ENCODE results near the gene TRIM31. TPM values are rescaled to one million over a fixed set of nuclear protein-coding genes. Genes with fewer than 3 reads are reported as not detected.

TRIM31 gene
- total and polyA plus RNA-seq, 2 of the 4 experiments (the other 2 are of a cell fraction) = not detected

DNA sequence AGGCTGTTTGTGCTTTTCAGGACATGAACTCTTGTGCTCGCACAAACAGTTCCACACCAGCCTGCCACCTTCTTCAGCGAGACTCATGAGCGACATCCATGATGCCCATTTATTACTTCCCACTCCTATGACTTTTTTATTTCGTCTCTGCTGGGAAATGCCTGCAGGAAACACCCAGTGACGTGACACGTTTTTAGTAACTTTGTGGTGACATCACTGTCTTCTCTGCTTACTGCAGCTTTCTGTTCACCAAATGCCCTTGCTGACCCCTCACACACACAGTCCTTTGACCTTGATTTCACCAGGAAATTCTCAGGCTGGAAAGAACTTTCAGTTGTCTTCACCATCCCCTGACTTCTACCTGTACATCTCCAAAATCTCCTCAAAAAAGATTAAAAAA, 31.9 kb upstream of the TRIM31 start:
- no peak overlapping the region for H4K91ac ChIP-seq (ENCODE audit: insufficient read depth, low read depth, low read length)
- ATAC-seq (ENCODE audit: low read depth) (no peak), DNase-seq (no peak)
- no peak overlapping the region for H2BK15ac ChIP-seq (ENCODE audit: low read depth, low read length)
- H4K20me1 ChIP-seq (ENCODE audit: insufficient read depth, low read length) = no peaks in the 10 kb centered on the region
- H3K14ac ChIP-seq (replicated peaks; ENCODE audit: low read depth, low read length) = no peak overlapping the region
- no peak overlapping the region for H2BK5ac ChIP-seq (ENCODE audit: low read depth, low read length, poor library complexity, severe bottlenecking)
- no peak overlapping the region for H2BK20ac ChIP-seq (ENCODE audit: low read depth, low read length)
- ChIA-PET POLR2A (ENCODE audit: unreplicated experiment) (no interaction called here), CTCF (interaction anchor here (4.3 kb wide), 1 partner anchor 14 kb away, joined by 26 read pairs; no protein-coding TSS in a partner anchor)
- H3K9me1 ChIP-seq (ENCODE audit: insufficient read depth, low read length) = no peaks in the 10 kb centered on the region
- no peak overlapping the region for H3K56ac ChIP-seq (ENCODE audit: extremely low read depth, insufficient read depth, low read length)
- 23% methylated on average over 3 of the region's 6 CpGs; no CpG with 5 or more reads in 1 of the 2 experiments for WGBS, 2 experiments (ENCODE audit: extremely low coverage in 2 of 2, insufficient read length in 1 of 2)
- H3K27me3 ChIP-seq (ENCODE audit: control insufficient read depth, insufficient read depth, low read length) = peaks cover 32% of the 10 kb centered on the region
- no peak overlapping the region for H3K4me2 ChIP-seq (ENCODE audit: low read depth, low read length)
- H2AK5ac ChIP-seq (ENCODE audit: low read depth, low read length) = no peak overlapping the region
- H2BK120ac ChIP-seq (ENCODE audit: low read depth, low read length) = no peak overlapping the region
- no peak overlapping the region for H3K9ac ChIP-seq (ENCODE audit: low read depth, low read length)
- in situ Hi-C loops (cut with MboI; ENCODE audit: low sequenced_read_pairs) = no loop called here
- H3K23ac ChIP-seq (ENCODE audit: low read depth, low read length) = no peak overlapping the region
- no peak overlapping the region for H3K27ac ChIP-seq (ENCODE audit: insufficient read depth, low read length)
- no peak overlapping the region for H3K4ac ChIP-seq (ENCODE audit: low read depth, low read length)
- TF ChIP-seq BHLHE40 (IDR thresholded peaks at IDR 0.05; ENCODE audit: low read depth, low read length) (no peak), CHD1 (IDR thresholded peaks at IDR 0.05; ENCODE audit: low read depth, low read length) (no peak), USF2 (IDR thresholded peaks at IDR 0.05; ENCODE audit: low read depth, low read length) (no peak), RAD21 (IDR thresholded peaks at IDR 0.05; ENCODE audit: low read length) (no peak), NFE2L2 (IDR thresholded peaks at IDR 0.05; ENCODE audit: low read depth, low read length) (no peak), POLR2A (IDR thresholded peaks at IDR 0.05; ENCODE audit: low read depth, low read length) (no peak), CEBPB (IDR thresholded peaks at IDR 0.05; ENCODE audit: low read depth, low read length) (no peak), RCOR1 (IDR thresholded peaks at IDR 0.05; ENCODE audit: insufficient replicate concordance, low read length) (no peak), RFX5 (IDR thresholded peaks at IDR 0.05; ENCODE audit: low read depth, low read length) (no peak), MXI1 (IDR thresholded peaks at IDR 0.05; ENCODE audit: borderline replicate concordance, low read depth, low read length) (no peak)
- no peak overlapping the region for H4K5ac ChIP-seq (ENCODE audit: low read depth, low read length)
- H3K36me3 ChIP-seq (ENCODE audit: control insufficient read depth, insufficient read depth, low read length) = no peaks in the 10 kb centered on the region
- no peak overlapping the region for H3K18ac ChIP-seq (ENCODE audit: low read depth, low read length)
- no peaks in the 10 kb centered on the region for H3K4me1 ChIP-seq (ENCODE audit: control insufficient read depth, insufficient read depth, low read length)
- intact Hi-C loops (cut with micrococcal nuclease) = no loop called here
- no peaks in the 10 kb centered on the region for H3K79me1 ChIP-seq (ENCODE audit: low read depth in 1 of 2, low read length in 2 of 2)
- H4K8ac ChIP-seq (ENCODE audit: low read depth in 2 of 2, low read length in 2 of 2) = no peak overlapping the region
- H3K4me3 ChIP-seq (ENCODE audit: insufficient read depth, low read depth, low read length) = no peak overlapping the region
- H3K9me3 ChIP-seq (ENCODE audit: control insufficient read depth, insufficient read depth, low read length) = no peaks in the 10 kb centered on the region
- no peak overlapping the region for H2AK9ac ChIP-seq (replicated peaks; ENCODE audit: low read depth, low read length, poor library complexity)
- dilution Hi-C loops (cut with HindIII; ENCODE audit: low sequenced_read_pairs, unreplicated experiment) = no loop called here
- no peak overlapping the region for H2AFZ ChIP-seq (replicated peaks; ENCODE audit: low read length, poor library complexity)
- BruUV-seq (replicated peaks) = no TSS peak
